ENCODE data around the gene RAB9A. TPM values are rescaled to one million over a fixed set of nuclear protein-coding genes. Genes with fewer than 3 reads are reported as not detected.
"Not testable (repeated sequence)": the region's sequence is repeated elsewhere in the genome, so short reads cannot be mapped to it uniquely, and the experiment has no call there.

RAB9A gene, protein sequence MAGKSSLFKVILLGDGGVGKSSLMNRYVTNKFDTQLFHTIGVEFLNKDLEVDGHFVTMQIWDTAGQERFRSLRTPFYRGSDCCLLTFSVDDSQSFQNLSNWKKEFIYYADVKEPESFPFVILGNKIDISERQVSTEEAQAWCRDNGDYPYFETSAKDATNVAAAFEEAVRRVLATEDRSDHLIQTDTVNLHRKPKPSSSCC
- total RNA-seq, result 17.7 and 23.5 TPM in 2 replicates

DNA sequence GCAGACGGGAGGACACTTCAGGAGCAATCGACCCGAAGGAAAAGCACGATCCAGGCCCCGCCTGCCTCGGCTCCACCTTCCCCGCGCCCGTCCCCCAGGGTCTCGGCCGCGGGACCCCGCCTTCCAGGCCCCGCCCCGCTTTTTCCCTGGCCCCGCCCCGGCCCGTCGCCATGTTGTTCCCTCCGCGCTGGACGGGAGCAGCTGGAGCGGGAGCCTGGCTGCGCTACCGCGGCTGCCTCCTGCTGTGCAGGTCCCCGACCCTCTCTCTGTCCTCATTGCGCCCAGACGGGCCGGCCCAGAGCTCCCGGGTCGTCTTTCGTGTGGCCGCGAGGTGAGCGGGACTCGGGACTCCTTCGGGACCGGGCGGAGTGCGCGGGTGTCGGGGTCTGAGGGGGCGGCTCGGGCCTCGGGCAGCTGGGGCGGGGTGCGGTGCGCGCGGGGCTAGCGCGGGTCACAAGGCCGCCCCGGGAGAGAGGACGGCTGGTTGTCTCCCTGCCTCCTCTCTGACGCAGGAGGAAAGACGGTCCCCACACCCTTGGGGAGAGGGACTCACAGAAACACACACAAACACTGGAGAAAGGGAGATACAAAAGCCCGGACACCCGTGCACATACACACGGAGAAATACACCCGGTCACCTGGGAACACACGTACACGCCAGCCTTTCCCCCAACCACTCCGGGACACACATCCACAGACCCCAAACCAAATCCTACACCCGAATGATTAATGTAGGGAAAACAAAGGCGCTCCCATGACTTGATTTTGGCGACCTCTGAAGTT, at the start of gene RAB9A:
TSS of gene RAB9A (plus strand) at position 171 of the 783 bp plus-strand sequence. CDS start 19,619 bp downstream, outside the sequence.
- peak; percentile 27 for DNase-seq (ENCODE audit: low read depth, low spot score)

- not testable (repeated sequence) for DNase-seq (ENCODE audit: low read depth, low spot score)
These were observed 47.2 kb upstream of the RAB9A start for GRCh38 chrX:13641684-13642083.

DNA sequence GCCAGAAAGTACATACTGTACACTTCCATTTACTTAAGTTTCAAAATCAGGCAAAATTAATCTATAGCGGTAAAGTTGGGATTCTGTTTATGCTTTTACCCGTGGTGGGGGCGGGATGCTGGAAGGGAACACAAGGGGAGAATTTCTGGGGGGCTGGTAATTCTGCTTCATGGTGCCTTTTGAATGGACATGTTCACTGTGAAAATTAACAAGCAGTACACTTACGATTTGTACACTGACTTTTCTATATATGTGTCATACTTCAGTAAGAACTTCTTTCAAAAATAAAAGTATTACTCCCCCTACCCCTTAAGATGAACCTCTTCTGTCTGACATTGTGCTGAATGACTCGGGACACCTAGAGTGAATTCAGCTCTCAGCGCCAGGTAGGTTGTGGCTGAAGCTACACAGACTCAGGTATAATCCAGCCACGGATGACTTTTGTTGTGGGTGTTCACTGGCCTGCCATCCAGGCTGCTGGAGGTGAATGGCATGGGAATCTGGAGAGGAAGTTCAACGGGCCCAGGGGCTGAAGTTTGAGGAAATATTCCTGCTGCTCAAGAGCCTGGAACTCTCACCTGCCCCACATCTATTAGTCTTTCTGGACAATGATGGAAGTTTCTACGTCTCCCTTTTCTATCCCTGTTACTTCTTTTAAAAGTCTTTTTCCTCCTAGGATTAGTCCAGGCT, 43.3 kb upstream of the RAB9A start:
- no peak for DNase-seq (ENCODE audit: low read depth, low spot score)

DNA sequence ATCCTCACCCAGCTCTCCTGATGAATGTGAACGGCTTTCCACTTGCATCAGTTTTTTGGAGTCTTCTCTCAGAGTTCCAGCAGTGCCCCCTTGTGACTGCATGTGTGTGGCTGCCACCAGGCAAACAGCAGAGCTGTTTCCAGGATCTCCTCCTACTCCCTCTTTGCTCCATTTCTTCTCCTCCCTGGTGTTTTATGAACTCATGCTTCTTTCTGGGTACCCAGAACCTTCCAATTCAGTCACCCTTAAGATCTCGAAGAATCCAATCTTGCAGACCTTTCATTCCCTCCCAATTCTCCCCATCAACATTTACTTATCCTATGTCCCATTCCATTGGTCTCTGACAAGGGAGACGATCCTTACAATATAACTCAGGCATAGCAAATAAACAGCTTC, 42.8 kb upstream of the RAB9A start:
- no peak for DNase-seq (ENCODE audit: low read depth, low spot score)

GRCh38 chrX:13647709-13648212, 41.2 kb upstream of the RAB9A start:
- no peak for DNase-seq (ENCODE audit: low read depth, low spot score)

DNA sequence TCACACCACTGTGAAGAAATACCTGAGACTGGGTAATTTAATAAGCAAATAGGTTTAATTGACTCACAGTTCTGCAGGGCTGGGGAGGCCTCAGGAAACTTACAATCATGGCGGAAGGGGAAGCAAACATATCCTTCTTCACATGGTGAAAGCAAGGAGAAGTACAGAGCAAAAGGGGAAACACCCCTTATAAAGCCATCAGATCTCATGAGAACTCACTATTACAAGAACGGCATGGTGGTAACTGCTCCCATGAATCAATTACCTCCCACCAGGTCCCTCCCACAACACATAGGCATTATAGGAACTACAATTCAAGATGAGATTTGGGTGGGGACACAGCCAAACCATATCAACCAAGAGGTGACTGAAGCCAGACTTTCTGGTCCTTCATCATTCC, 40.6 kb upstream of the RAB9A start:
- not testable (repeated sequence) for DNase-seq (ENCODE audit: low read depth, low spot score)

DNA sequence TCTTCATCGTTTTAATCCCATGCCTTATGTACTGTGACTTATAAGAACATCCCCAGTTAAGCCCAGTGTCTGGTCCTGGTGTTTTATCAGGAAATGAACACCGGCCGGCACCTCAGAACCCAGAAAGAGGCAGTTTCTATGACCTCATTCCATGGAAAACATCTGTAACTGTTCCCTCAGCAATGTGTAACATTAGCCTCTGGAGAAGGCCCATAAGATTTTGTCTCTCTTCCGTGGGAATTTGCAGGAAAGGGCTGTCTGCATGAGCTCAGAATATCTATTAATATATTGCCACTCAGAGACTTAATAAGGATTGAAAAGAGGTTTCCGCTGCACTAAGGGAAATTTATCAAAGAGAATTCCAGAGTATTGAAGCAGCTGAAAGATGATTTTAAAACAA, 39.1 kb upstream of the RAB9A start:
- no peak for DNase-seq (ENCODE audit: low read depth, low spot score)

- DNase-seq (ENCODE audit: low read depth, low spot score), result no peak
These were observed 38.6 kb upstream of the RAB9A start for GRCh38 chrX:13650318-13650717.

DNA sequence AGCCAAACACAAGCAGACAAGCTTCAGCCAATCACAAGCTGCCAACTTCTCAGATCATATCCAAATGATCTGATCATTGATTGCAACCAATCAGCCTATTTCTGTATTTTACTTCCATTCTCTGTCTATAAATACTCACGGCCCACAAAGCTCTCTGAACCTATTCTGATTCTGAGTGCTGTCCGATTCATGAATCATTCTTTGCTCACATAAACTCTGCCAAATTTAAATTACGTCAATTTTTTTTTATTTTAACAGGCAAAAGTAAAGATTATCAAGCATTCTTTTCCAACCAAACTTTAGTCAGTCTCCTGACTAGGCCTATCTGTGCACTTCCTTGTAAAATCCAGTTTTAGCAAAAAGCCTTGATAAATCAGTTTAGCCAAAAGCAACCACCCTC, 37.8 kb upstream of the RAB9A start:
- DNase-seq (ENCODE audit: low read depth, low spot score), result no peak

DNA sequence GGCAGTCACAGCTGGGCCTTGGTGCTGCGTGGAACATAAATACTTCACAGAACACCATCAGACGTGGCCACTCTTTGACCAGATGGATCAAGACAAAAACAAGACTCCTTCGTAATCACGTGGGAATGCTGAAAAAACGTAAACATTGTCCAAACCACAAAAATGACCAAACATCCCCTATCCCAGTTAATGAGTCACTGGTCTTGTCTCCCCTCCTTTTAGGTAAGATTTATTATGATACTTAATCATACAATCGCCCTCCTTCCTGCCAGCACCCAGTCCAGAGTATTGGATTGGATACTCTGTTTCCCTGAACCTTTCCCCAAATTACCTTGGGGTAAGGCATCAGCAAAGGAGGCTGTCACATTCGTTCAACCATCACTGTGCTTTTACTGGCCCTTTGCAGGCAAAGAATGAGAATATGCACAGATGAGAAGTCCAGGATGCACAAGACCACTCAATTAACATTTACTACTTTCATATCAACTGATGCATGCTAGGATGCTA, 36.6 kb upstream of the RAB9A start:
- DNase-seq (ENCODE audit: low read depth, low spot score), result no peak

GRCh38 chrX:13652850-13653693, 35.9 kb upstream of the RAB9A start, which contains the start of gene TCEANC:
Gene TCEANC (plus strand): TSS chrX:13653141. CDS start chrX:13662509, 9,368 bp downstream.
- peak; percentile 88 for DNase-seq (ENCODE audit: low read depth, low spot score)

GRCh38 chrX:13654116-13654515, 34.8 kb upstream of the RAB9A start:
- DNase-seq (ENCODE audit: low read depth, low spot score), result no peak

DNA sequence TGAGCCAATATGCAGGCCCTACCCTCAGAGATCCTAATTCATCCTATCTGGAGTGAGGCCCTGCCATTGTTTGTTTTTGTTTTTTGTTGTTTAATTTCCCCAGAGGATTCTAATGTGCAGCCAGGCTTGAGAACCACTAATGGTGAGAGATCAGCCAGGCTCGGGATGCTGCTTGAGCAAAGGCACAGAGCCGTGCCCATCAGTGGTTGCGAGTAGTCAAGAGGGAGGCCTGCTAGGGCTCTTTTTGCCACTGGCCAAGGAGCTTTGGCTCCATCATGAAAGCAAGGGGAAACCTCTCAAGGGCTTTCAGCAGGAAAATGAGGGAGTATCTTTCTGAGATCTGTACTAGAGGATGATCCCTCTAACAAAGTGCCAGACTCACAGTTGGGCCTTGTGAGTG, 33.3 kb upstream of the RAB9A start:
- no peak for DNase-seq (ENCODE audit: low read depth, low spot score)

GRCh38 chrX:13658602-13659001, 30.3 kb upstream of the RAB9A start:
- no peak for DNase-seq (ENCODE audit: low read depth, low spot score)

DNA sequence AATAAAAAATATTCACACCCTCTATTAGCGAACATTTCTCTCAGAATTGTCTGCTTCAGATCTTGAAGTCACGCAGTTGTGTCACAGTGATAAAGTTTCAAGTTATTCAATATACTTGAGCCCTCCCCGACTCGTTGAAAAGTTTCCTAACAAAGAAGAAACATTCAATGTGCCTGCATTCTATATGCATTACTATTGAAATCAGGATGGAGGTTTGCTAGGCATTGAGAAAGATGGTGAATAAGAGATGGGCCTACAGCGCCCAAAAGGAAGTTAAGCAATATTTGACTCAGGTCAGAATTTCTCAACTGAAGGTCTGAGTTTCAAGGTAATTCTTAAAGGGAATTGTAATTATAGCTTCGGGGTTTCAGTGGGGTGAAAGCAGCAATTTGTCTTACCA, 29.9 kb upstream of the RAB9A start:
- DNase-seq (ENCODE audit: low read depth, low spot score), result no peak

DNA sequence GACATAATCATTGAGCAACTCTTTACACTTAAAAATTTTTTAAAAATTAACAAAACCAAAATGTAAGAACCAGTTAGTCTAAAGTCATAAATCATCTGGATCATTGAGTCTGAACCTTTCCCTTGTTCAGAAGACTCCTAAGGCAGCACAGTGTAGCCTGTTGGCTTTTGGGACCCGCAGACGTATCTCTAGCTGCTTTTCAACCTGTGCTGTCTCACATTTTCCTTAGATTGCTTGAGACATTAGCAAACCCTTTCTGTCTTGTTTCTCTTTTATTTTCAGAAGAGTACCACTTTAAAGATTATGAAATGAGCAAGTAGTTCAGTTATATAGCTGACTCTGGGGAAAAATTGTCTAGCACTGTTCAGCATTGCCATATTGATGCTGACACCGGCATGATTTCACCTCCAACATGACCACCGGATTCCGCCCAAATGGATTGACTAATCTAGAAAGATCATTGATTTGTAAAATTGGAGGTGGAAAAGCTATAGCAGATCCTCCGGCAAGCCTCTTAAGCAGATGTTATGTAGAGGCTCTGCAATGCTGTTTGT, 27.1 kb upstream of the RAB9A start:
- no peak for DNase-seq (ENCODE audit: low read depth, low spot score)

DNA sequence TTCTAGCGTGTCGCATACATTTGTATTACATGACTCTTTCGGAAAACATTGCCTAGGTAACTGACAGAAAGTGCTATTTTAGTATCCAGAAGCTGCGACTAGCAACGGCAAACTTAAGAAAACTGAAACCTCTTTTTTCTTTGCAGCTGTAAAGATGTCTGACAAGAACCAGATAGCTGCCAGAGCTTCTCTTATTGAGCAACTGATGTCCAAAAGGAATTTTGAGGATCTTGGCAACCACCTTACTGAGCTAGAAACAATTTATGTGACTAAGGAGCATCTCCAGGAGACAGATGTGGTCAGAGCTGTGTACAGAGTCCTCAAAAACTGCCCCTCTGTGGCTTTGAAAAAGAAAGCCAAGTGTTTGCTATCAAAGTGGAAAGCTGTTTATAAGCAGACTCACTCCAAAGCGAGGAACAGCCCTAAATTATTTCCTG, 26.6 kb upstream of the RAB9A start:
- DNase-seq (ENCODE audit: low read depth, low spot score), result no peak

- DNase-seq (ENCODE audit: low read depth, low spot score), result no peak
These were observed 24.9 kb upstream of the RAB9A start for GRCh38 chrX:13664020-13664419.

DNA sequence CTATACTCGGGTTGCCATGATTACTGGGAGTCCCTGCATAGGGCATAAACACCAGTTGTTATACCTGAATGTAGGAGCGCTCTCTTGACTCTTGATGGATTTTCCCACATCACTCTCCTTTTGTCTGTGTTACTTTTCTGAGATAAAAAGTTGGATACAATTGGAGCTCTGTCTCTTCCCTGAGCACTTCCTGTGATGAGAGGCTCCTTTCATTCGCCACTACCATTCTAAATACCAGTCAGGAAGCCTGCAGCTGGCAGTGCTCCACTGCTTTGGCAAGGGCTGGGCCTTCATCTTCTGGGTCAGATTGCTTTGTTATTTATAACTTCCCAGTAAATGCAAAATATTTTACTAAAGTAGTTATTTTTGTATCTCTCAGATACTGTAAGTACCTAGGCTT, 22.1 kb upstream of the RAB9A start:
- no peak for DNase-seq (ENCODE audit: low read depth, low spot score)

DNA sequence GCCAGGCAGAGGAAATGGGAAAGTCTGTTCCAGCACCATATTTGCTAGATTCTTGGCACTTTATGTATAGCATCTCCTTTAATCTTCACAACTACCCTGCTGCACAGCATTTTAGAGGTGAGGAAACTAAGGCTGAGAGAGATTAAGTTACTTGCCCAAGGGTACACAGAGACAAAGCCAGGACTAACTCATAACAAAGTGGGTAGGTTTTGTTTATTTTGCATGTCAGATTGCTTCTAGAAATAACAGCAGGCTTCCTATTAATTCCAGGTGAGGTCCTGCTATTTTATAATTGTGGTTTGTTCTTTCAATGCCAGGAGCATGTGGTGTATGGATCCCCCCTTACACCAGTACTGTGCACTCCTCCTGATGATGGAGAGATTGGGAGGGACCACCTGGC, 21.0 kb upstream of the RAB9A start:
- DNase-seq (ENCODE audit: low read depth, low spot score), result no peak
